GM12873 (cell line): ENCODE results near the gene SMIM35.

Experiments
- TF ChIP-seq, protein P1 (sequence below): IDR thresholded peaks from 2 replicates; pipeline ENCODE4 v1.5.1; 2012; ENCODE audit warnings: low read depth, mild to moderate bottlenecking, moderate library complexity, low read length, control low read depth; ENCODE audit not compliant: insufficient read depth; ENCODE audit errors: missing control alignments

The SMIM35 gene

DNA sequence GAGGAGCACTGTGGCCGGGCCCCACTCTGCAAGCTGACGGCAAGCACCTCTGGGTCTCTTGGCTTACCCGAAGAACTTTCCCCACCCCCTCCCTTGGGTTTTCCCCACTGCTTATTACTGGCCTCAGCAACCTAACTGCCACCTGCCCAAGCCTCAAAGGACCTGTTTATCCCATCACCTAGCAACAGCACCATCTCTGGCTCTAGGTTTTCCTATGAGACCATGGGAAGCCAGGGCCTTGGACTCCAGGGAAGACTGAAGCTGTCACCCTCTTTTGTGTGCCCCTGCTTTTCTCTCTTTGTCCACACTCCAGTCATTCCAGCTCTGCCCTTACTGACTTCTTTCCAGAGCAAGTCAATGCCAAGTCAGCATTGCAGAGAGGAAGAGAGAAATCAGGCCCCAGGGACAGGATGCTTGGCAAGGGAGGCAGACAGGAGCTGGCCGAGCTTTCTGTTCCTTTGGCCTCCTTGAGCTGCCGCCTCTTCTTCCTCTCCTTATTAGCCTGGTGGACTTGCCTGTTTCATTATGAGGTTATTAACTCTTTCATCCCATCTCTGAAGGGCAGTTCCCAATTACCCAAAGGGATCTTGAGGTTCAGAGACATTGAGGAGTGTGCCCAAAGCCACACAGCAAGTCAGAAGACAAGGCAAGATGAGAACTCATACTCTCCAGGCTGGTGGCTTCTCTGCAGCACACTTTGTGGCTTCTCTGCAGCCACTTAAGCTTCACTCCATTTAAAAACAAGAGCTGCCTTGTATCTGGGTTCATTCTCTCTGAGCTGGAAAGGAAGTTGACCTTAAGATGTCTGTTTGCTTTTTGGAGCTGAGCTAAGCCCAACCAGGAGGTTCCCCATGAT is at the start of gene SMIM35:
Gene SMIM35 (minus strand): TSS at position 51 of the 856 bp plus-strand sequence. CDS start 206 bp downstream, outside the sequence.
- TF ChIP-seq, protein P1, sequence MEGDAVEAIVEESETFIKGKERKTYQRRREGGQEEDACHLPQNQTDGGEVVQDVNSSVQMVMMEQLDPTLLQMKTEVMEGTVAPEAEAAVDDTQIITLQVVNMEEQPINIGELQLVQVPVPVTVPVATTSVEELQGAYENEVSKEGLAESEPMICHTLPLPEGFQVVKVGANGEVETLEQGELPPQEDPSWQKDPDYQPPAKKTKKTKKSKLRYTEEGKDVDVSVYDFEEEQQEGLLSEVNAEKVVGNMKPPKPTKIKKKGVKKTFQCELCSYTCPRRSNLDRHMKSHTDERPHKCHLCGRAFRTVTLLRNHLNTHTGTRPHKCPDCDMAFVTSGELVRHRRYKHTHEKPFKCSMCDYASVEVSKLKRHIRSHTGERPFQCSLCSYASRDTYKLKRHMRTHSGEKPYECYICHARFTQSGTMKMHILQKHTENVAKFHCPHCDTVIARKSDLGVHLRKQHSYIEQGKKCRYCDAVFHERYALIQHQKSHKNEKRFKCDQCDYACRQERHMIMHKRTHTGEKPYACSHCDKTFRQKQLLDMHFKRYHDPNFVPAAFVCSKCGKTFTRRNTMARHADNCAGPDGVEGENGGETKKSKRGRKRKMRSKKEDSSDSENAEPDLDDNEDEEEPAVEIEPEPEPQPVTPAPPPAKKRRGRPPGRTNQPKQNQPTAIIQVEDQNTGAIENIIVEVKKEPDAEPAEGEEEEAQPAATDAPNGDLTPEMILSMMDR, result no peak

GRCh38 chr11:118136341-118136740 is 49.6 kb upstream of the SMIM35 start:
- TF ChIP-seq, protein P1, result no peak

- TF ChIP-seq, protein P1, result no peak
Observed at GRCh38 chr11:118135796-118136165, 49.0 kb upstream of the SMIM35 start.

DNA sequence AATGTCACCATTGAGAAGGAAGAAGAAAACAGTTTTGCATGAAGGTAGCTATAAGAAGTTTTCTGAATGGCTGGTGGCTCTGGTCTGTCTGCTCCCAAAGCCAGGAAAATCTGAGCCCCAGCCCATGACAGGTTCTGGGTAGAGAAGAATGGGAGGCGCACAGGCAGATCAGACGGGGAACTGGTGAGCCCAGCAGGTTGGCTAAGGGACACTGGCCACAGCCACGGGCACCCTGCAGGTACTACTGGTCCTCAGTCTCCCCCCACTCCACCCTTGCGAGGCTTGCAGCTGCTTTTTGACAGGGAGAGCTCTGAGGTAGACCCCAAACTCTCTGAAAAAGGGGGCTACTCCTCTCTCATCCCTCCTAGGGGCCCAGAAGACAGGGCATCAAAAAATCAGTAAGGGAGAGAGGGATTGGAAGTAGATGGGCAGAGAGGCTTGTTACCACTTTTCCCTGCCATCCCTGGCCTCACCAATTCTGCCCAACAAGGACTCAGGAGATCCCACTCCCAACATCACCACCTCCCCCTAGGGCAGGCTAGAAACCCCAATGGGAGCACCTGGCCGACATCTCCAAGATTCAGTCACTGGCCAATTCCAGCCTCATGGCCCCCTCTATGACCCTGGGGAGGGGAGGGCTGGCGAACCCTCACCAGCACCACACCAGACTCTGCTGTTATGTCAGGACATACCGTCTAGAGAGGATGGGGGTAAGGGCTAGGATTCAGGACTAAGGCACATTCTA is 48.5 kb upstream of the SMIM35 start:
- TF ChIP-seq, protein P1, result no peak

DNA sequence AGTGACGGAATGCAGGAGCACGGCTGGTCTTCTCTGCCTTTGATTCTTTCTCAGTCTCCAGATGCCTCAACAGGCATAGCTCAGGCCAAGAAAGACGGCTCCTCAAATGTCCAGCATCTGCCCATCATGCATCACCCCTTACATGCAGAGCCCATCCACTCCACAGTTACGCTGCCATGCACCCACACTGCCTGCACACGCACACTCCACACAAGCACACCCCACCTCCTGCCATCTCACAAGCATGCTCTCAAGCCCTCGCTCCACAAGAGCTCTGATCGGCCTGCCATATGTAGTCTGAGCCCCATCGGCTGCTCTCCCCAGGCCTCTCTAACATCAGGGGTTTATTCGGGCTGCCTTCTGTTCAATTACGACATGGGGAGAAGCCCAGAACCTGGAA is 47.1 kb upstream of the SMIM35 start:
- TF ChIP-seq, protein P1, result no peak

DNA sequence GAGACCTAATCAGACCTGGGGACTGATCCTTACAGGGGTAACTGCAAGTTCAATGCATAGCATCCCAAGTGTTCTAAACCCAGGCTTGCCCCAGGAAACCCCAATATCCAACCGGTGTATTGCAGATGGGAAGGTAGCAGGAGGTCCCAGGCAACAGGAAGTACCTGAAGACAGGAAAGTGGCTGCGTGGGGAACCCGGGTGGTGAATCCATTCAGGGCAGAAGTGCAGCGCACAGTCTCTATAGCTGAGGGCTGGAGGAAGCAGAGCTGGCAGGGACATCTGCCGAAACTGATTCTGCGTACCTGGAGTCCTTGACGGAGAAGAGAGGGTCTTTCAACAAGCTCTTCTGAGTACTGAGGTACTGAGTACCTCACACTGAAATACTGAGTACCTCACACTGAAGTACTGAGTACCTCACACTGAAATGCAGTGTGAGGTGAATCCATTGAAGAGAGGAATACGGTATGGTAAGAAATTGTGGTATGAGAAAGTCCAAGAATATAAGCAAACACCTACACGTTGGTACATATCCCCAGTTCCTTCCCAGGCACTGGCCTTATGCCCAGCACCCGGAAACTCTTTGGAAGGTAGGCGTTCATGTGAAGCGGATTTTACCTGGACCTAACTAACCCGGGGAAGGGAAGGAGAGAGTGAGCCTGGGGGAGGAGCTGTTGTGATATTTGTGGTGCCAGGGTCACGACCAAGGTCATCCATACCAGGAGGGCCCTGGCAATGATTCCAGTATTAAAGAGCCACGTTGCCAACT is 45.8 kb upstream of the SMIM35 start:
- TF ChIP-seq, protein P1, result no peak

GRCh38 chr11:118129471-118130172 is 42.9 kb upstream of the SMIM35 start:
- TF ChIP-seq, protein P1, result no peak
